Measurements from ENCODE around the gene CFAP299.

- TF ChIP-seq REST (IDR thresholded peaks at IDR 0.05; ENCODE audit: low read depth) (no peak), CTCF (IDR thresholded peaks at IDR 0.05 in 2 of 3, conservative IDR thresholded peaks at IDR 0.05 in 1 of 3; ENCODE audit: borderline replicate concordance in 1 of 3, insufficient read depth in 1 of 3, low read depth in 2 of 3, low read length in 2 of 3) (no peak), ZFX (IDR thresholded peaks at IDR 0.05) (no peak), POLR2A (IDR thresholded peaks at IDR 0.05; ENCODE audit: borderline replicate concordance, extremely low read depth, insufficient read depth, insufficient read length) (no peak), MAX (IDR thresholded peaks at IDR 0.05) (no peak), POLR2AphosphoS5 (IDR thresholded peaks at IDR 0.05; ENCODE audit: low read depth, low read length) (no peak), CEBPB (IDR thresholded peaks at IDR 0.05; ENCODE audit: low read depth) (no peak)
These were observed 233.4 kb downstream of the CFAP299 start for GRCh38 chr4:80568891-80569290.

Data from HCT116 (cell line).